ENCODE results near the gene POLRMT.

Gene POLRMT

DNA sequence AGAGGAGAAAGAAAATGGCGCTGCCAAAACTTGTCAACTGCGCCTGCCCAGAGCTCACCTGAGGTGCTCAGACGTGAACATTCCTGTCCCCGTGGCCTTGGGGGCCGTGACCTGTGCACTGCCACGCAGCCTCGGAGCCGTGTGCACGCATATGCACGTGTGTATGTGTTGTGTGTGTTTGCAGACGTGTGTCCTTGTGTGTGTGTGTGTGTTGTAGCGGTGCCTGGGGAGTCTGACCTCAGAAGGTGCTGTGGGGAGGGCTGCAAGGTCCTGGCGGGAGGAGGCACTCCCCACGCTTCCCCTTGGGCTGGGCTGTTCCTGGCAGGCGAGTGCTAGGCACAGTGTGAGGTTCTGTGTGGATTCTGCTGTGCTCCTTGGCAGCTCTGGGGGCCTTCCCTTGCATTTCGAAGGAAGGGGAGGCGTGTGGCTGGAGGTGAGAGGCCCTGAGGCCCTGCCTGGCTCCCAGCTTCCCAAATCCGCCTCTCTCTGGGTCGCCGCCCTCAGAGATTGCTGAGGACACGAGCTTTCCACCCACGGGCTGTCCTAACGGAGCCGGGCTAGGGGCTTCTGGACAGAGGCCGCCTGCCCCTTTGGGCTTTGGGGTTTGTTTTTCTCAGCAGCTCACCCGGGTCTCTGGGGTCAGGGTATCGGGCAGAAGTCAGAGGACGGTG is 56.4 kb downstream of the POLRMT start:
- peaks cover 7% of the 10 kb centered on the region for H3K4me1 ChIP-seq (ENCODE audit: control insufficient read depth, insufficient read depth, low read length)
- H3K9me3 ChIP-seq (ENCODE audit: control insufficient read depth, insufficient read depth, low read depth, low read length) = no peaks in the 10 kb centered on the region
- peaks cover 0 to 49% of the 10 kb centered on the region in 2 experiments; a peak in 2 of 3 replicates for H3K36me3 ChIP-seq (ENCODE audit: control insufficient read depth in 2 of 2, insufficient read depth in 1 of 2, low read length in 2 of 2)
- TF ChIP-seq WT1 (tag by site-specific recombination; IDR thresholded peaks at IDR 0.05) (peak; percentile 70), ZNF274 (IDR thresholded peaks at IDR 0.05; ENCODE audit: low read length) (no peak), ZNF274 (tag by site-specific recombination; IDR thresholded peaks at IDR 0.05; ENCODE audit: borderline replicate concordance) (no peak), ZNF585B (tag by site-specific recombination; IDR thresholded peaks at IDR 0.05) (no peak), EGR2 (tag by site-specific recombination; IDR thresholded peaks at IDR 0.05; ENCODE audit: low read depth) (0 out of 2 replicates have a peak, but pooled peaks have one; percentile 9)
- CTCF ChIA-PET = interaction anchor here (1.1 to 1.3 kb wide), 2 partner anchors 66 to 67 kb away, joined by 3 read pairs; no protein-coding TSS in a partner anchor
- POLR2A ChIA-PET = interaction anchor here (1.2 kb wide), 1 partner anchor 21 kb away, joined by 3 read pairs; no protein-coding TSS in a partner anchor
- peak overlapping the region; percentile 11; the same call in 1 of the 2 replicates for H3K27ac ChIP-seq (ENCODE audit: extremely low read depth, low read depth, low read length)
- no peak overlapping the region for H3K4me3 ChIP-seq (ENCODE audit: low read depth, low read length)

DNA sequence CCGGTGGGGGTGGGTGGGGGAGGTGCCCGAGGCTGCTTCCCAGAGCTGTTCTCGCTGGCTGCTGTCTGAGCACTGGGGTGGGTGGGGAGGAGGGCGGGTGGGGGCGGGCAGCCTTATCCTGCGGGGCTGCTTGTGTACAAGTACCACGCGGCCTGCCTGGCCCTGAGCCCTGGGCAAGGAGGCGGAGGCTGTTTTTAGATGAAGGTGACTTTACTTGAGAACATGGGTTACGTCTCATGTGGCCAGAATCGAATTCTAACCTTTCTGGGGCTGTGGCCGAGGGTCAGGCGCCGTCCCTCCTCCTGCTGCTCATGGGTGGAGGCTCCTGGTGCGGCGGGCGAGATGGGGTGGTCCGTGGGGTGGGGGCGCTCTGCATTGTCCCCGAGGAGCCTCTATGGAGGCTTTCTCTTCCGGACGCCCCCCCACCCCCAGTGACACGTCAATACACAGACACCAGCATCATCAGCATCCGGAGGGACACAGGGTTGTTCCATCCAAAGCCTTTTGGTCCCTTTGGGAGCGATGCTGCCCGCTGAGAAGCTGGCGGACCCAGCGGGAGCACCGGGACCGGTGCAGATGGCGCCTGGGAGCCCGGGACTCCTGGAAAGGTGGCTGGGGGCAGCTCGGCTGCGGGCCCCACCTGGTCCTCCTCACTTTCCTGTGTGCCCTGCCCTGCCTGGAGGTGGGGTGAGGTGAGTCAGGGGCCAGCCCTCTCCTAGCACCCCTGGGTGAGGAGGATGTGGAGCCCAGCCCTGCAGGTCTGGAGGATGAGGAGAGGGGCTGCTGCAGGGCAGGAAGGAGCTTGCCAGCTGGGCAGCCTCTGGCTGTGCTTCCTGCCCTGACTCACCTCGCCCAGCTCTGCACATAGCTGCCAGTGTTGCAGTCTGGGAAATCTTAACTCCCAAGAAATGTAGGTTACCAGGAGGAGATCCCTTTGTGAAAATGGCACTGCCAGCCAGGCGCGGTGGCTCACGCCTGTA is 57.5 kb downstream of the POLRMT start:
- H3K9me3 ChIP-seq (ENCODE audit: control insufficient read depth, insufficient read depth, low read depth, low read length) = no peaks in the 10 kb centered on the region
- POLR2A ChIA-PET = interaction anchor here (0.9 to 2.0 kb wide), 6 partner anchors 13 to 101 kb away, joined by 3 to 16 read pairs (median 5); partner anchors contain the start of genes CDC34 and POLRMT
- peak overlapping the region; percentile 4; the same call in 1 of the 2 replicates for H3K27ac ChIP-seq (ENCODE audit: extremely low read depth, low read depth, low read length)
- TF ChIP-seq ZNF133 (tag by site-specific recombination; IDR thresholded peaks at IDR 0.05) = no peak
- TF ChIP-seq ZNF76 (tag by site-specific recombination; IDR thresholded peaks at IDR 0.05; ENCODE audit: borderline replicate concordance, low read depth) = 0 out of 2 replicates have a peak, but pooled peaks have one; percentile 27
- TF ChIP-seq, protein P1, sequence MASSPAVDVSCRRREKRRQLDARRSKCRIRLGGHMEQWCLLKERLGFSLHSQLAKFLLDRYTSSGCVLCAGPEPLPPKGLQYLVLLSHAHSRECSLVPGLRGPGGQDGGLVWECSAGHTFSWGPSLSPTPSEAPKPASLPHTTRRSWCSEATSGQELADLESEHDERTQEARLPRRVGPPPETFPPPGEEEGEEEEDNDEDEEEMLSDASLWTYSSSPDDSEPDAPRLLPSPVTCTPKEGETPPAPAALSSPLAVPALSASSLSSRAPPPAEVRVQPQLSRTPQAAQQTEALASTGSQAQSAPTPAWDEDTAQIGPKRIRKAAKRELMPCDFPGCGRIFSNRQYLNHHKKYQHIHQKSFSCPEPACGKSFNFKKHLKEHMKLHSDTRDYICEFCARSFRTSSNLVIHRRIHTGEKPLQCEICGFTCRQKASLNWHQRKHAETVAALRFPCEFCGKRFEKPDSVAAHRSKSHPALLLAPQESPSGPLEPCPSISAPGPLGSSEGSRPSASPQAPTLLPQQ (tag by site-specific recombination; IDR thresholded peaks at IDR 0.05) = peak; percentile 77
- TF ChIP-seq, protein P2, sequence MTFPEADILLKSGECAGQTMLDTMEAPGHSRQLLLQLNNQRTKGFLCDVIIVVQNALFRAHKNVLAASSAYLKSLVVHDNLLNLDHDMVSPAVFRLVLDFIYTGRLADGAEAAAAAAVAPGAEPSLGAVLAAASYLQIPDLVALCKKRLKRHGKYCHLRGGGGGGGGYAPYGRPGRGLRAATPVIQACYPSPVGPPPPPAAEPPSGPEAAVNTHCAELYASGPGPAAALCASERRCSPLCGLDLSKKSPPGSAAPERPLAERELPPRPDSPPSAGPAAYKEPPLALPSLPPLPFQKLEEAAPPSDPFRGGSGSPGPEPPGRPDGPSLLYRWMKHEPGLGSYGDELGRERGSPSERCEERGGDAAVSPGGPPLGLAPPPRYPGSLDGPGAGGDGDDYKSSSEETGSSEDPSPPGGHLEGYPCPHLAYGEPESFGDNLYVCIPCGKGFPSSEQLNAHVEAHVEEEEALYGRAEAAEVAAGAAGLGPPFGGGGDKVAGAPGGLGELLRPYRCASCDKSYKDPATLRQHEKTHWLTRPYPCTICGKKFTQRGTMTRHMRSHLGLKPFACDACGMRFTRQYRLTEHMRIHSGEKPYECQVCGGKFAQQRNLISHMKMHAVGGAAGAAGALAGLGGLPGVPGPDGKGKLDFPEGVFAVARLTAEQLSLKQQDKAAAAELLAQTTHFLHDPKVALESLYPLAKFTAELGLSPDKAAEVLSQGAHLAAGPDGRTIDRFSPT (tag by site-specific recombination; IDR thresholded peaks at IDR 0.05) = 0 out of 2 replicates have a peak, but pooled peaks have one; percentile 43
- 0 out of 2 replicates have a peak, but pooled peaks have one; percentile 20 for TF ChIP-seq ZFP69B (tag by site-specific recombination; IDR thresholded peaks at IDR 0.05)
- TF ChIP-seq, protein P3, sequence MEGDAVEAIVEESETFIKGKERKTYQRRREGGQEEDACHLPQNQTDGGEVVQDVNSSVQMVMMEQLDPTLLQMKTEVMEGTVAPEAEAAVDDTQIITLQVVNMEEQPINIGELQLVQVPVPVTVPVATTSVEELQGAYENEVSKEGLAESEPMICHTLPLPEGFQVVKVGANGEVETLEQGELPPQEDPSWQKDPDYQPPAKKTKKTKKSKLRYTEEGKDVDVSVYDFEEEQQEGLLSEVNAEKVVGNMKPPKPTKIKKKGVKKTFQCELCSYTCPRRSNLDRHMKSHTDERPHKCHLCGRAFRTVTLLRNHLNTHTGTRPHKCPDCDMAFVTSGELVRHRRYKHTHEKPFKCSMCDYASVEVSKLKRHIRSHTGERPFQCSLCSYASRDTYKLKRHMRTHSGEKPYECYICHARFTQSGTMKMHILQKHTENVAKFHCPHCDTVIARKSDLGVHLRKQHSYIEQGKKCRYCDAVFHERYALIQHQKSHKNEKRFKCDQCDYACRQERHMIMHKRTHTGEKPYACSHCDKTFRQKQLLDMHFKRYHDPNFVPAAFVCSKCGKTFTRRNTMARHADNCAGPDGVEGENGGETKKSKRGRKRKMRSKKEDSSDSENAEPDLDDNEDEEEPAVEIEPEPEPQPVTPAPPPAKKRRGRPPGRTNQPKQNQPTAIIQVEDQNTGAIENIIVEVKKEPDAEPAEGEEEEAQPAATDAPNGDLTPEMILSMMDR (tag by site-specific recombination; IDR thresholded peaks at IDR 0.05) = no peak
- H3K4me3 ChIP-seq (ENCODE audit: low read depth, low read length) = no peak overlapping the region; the same call in 1 of the 2 replicates
- CTCF ChIA-PET = interaction anchor here (1.0 to 1.6 kb wide), 5 partner anchors 8 to 66 kb away, joined by 3 to 17 read pairs (median 3); no protein-coding TSS in a partner anchor
- H3K4me1 ChIP-seq (ENCODE audit: control insufficient read depth, insufficient read depth, low read length) = peaks cover 7% of the 10 kb centered on the region
- peaks cover 0 to 40% of the 10 kb centered on the region in 2 experiments; a peak in 2 of 3 replicates for H3K36me3 ChIP-seq (ENCODE audit: control insufficient read depth in 2 of 2, insufficient read depth in 1 of 2, low read length in 2 of 2)
